Endothelial cell of umbilical vein (primary cell): ENCODE data around the gene TRPM5. TPM values are rescaled to one million over a fixed set of nuclear protein-coding genes. Genes with fewer than 3 reads are reported as not detected.

Experiments
- BruUV-seq: library from RNA; stranded (reverse); fragments of 400-500 nt; replicated peaks from 2 replicates; lab custom pipeline; 2021; lab: Mats Ljungman, UMichigan
- CTCF ChIA-PET: fragments of 300-600, 350-600 bp; sonication (Branson Sonifier 250); formaldehyde crosslinking; loops from one replicate; lab custom pipeline; 2021; ENCODE audit warnings: antibody characterized with exemption, inconsistent platforms; lab: Charles Lee
- POLR2A ChIA-PET: fragments of 300-600, 350-600 bp; sonication (Branson Sonifier 250); formaldehyde crosslinking; loops from one replicate; lab custom pipeline; 2021; ENCODE audit warnings: antibody characterized with exemption, inconsistent platforms; lab: Charles Lee
- DNase-seq: peaks from one replicate; pipeline ENCODE4 v3.0.0-alpha.2; 2011; ENCODE audit warnings: low read depth, low spot score
- FAIRE-seq: peaks from 2 replicates; lab custom pipeline; 2011; peaks lifted over from hg19 to GRCh38; lab: Jason Lieb, UNC
- H2AFZ ChIP-seq: 2 replicates; pipeline ENCODE4 v1.6.0; 2012; ENCODE audit warnings: low read depth, low read length, control low read depth, inconsistent platforms
- H3K27ac ChIP-seq: 2 replicates; pipeline ENCODE4 v1.5.1; 2011; ENCODE audit warnings: low read depth, mild to moderate bottlenecking, control low read depth, low read length, moderate library complexity; ENCODE audit not compliant: insufficient read depth
- H3K27me3 ChIP-seq, 2 experiments: 2 replicates each; pipeline versions ENCODE4 v1.6.0 to v1.6.1; 2011; ENCODE audit warnings: low read length in 2 of 2, mixed read lengths in 1 of 2; ENCODE audit not compliant: control insufficient read depth in 2 of 2, insufficient read depth in 2 of 2
- H3K36me3 ChIP-seq, 2 experiments: 2 replicates in 1 of 2; 3 replicates in 1 of 2; pipeline ENCODE4 v1.5.1; 2011; ENCODE audit warnings: low read length in 2 of 2, mild to moderate bottlenecking in 1 of 2, moderate library complexity in 1 of 2; ENCODE audit not compliant: control insufficient read depth in 2 of 2, insufficient read depth in 2 of 2; ENCODE audit errors: extremely low read depth in 1 of 2
- H3K4me1 ChIP-seq: 3 replicates; pipeline ENCODE4 v1.5.1; 2011; ENCODE audit warnings: mild to moderate bottlenecking, low read length; ENCODE audit not compliant: control insufficient read depth, insufficient read depth; ENCODE audit errors: extremely low read depth
- H3K4me2 ChIP-seq: 2 replicates; pipeline ENCODE4 v1.6.1; 2011; ENCODE audit warnings: low read length, control low read depth, mixed read lengths; ENCODE audit not compliant: insufficient read depth
- H3K4me3 ChIP-seq, 3 experiments: fragments of 200-600 bp in 1 of 3; sonication (generic), shearing (Covaris generic) in 1 of 3; replicated peaks in 1 of 3; 2 replicates each; pipeline ENCODE4 v1.5.1; 2011 to 2016; ENCODE audit warnings: control low read depth in 3 of 3, low read length in 3 of 3, mild to moderate bottlenecking in 2 of 3, inconsistent platforms in 1 of 3, low read depth in 1 of 3, moderate library complexity in 1 of 3; ENCODE audit not compliant: insufficient read depth in 1 of 3
- H3K79me2 ChIP-seq: 2 replicates; pipeline ENCODE4 v1.6.0; 2012; ENCODE audit warnings: low read length, inconsistent platforms; ENCODE audit not compliant: control insufficient read depth, insufficient read depth
- H3K9ac ChIP-seq: replicated peaks from 2 replicates; pipeline ENCODE3; 2011; ENCODE audit warnings: low read length, control low read depth; ENCODE audit not compliant: insufficient read depth; ENCODE audit errors: extremely low read depth
- H3K9me1 ChIP-seq: replicated peaks from 3 replicates; pipeline ENCODE4 v1.6.0; 2011; ENCODE audit warnings: mild to moderate bottlenecking, low read length; ENCODE audit not compliant: control insufficient read depth, insufficient read depth; ENCODE audit errors: extremely low read depth
- H3K9me3 ChIP-seq: replicated peaks from 2 replicates; pipeline ENCODE4 v1.5.1; 2012; ENCODE audit warnings: low read length, inconsistent platforms; ENCODE audit not compliant: control insufficient read depth, insufficient read depth
- H4K20me1 ChIP-seq: replicated peaks from 2 replicates; pipeline ENCODE3; 2011; ENCODE audit warnings: mild to moderate bottlenecking, low read length; ENCODE audit not compliant: control insufficient read depth, insufficient read depth; ENCODE audit errors: extremely low read depth
- EZH2 ChIP-seq: IDR thresholded peaks from 2 replicates; pipeline ENCODE4 v1.6.1; 2012; ENCODE audit warnings: borderline replicate concordance, low read depth, mild to moderate bottlenecking, moderate library complexity, low read length, inconsistent platforms; ENCODE audit not compliant: severe bottlenecking
- POLR2AphosphoS5 ChIP-seq: IDR thresholded peaks from 2 replicates; pipeline ENCODE4 v1.6.1; 2012; ENCODE audit warnings: low read depth, mild to moderate bottlenecking, control low read depth, low read length, moderate library complexity; ENCODE audit not compliant: insufficient read depth
- dilution Hi-C: fragments of 300-500 bp; cut with MboI; formaldehyde crosslinking; loops from one replicate; pipeline ENCODE4 v1.15.0; 2019; ENCODE audit warnings: low sequenced_read_pairs; ENCODE audit not compliant: extremely low pct_ligation_motif_present
- intact Hi-C: fragments of 100-400 bp; cut with micrococcal nuclease; formaldehyde crosslinking; loops from one replicate; pipeline ENCODE4 v1.10.0; 2022
- polyA plus RNA-seq, 4 experiments: library from polyadenylated mRNA; depleted of rRNA in 3 of 4; stranded (reverse) in 3 of 4; unstranded in 1 of 4; fragments of >200 nt; gene quantifications; 2 replicates each; pipeline versions ENCODE4 v1.2.1 to v1.2.3, GENCODE V29; 2011 to 2012; ENCODE audit warnings: missing spikeins in 1 of 4
- total RNA-seq: library from RNA; stranded (reverse); gene quantifications from 2 replicates; pipeline ENCODE4 v1.2.3, GENCODE V29; 2021
- TF ChIP-seq, protein P1 (sequence below): IDR thresholded peaks from 2 replicates; pipeline ENCODE4 v1.6.1; 2011; ENCODE audit not compliant: insufficient read depth, insufficient read length
- TF ChIP-seq, protein P2 (sequence below), 2 donors: IDR thresholded peaks; 1 replicate in 1 of 2; 2 replicates in 1 of 2; pipeline ENCODE4 v1.5.1; 2011; ENCODE audit warnings: low read length in 2 of 2, mild to moderate bottlenecking in 2 of 2, moderate library complexity in 2 of 2, control low read depth in 1 of 2, inconsistent platforms in 1 of 2, low read depth in 1 of 2; ENCODE audit not compliant: insufficient read depth in 1 of 2; ENCODE audit errors: extremely low read depth in 1 of 2

Gene TRPM5
- total and polyA plus RNA-seq, 2 donors (not counting 3 experiments of a cell fraction or from before 2014, with no cell fraction given) = not detected

DNA sequence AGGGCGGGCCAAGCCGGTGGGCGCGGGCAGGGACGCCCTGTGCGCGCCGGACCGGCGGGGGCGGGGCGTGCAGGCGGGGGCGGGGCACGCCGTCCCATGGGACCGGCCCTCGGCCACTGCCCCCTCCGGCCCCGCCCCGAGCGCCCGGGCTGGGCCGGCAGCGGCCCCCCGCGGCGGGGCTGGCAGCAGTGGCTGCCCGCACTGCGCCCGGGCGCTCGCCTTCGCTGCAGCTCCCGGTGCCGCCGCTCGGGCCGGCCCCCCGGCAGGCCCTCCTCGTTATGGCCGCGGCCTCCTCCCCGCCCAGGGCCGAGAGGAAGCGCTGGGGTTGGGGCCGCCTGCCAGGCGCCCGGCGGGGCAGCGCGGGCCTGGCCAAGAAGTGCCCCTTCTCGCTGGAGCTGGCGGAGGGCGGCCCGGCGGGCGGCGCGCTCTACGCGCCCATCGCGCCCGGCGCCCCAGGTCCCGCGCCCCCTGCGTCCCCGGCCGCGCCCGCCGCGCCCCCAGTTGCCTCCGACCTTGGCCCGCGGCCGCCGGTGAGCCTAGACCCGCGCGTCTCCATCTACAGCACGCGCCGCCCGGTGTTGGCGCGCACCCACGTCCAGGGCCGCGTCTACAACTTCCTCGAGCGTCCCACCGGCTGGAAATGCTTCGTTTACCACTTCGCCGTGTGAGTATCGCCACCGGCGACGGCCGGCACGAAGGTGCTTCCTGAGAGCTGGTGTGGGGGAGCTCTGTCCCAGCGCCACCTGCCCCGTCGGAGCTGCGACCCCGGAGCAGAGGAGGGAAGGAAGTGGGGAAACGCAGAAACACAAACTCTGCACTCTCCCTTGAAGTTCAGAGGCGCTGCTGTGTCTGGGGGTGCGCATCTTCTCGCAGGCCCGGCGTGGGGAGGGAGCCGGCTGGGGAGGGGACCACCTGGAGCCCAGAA is 769 bp upstream of the TRPM5 start, which contains the start of gene KCNQ1:
TSS of gene KCNQ1 (plus strand) at position 188 of the 925 bp plus-strand sequence. CDS start at position 279, 91 bp downstream.
- FAIRE-seq (no peak), DNase-seq (no peak)
- TF ChIP-seq, protein P1, sequence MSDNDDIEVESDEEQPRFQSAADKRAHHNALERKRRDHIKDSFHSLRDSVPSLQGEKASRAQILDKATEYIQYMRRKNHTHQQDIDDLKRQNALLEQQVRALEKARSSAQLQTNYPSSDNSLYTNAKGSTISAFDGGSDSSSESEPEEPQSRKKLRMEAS = no peak
- TF ChIP-seq, protein P2, sequence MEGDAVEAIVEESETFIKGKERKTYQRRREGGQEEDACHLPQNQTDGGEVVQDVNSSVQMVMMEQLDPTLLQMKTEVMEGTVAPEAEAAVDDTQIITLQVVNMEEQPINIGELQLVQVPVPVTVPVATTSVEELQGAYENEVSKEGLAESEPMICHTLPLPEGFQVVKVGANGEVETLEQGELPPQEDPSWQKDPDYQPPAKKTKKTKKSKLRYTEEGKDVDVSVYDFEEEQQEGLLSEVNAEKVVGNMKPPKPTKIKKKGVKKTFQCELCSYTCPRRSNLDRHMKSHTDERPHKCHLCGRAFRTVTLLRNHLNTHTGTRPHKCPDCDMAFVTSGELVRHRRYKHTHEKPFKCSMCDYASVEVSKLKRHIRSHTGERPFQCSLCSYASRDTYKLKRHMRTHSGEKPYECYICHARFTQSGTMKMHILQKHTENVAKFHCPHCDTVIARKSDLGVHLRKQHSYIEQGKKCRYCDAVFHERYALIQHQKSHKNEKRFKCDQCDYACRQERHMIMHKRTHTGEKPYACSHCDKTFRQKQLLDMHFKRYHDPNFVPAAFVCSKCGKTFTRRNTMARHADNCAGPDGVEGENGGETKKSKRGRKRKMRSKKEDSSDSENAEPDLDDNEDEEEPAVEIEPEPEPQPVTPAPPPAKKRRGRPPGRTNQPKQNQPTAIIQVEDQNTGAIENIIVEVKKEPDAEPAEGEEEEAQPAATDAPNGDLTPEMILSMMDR (IDR thresholded peaks at IDR 0.05; ENCODE audit: extremely low read depth in 1 of 2, insufficient read depth in 1 of 2, low read depth in 1 of 2, low read length in 2 of 2) = no peak
- TF ChIP-seq POLR2AphosphoS5 (no peak), EZH2 (peak; percentile 24)
- no peaks in the 10 kb centered on the region for H3K9me1 ChIP-seq
- peaks cover 9 to 11% of the 10 kb centered on the region in 2 experiments for H3K27me3 ChIP-seq
- H3K4me3 ChIP-seq = no peak within 1 kb of the TSS
- no peaks in the 10 kb centered on the region for H3K36me3 ChIP-seq
- H3K9me3 ChIP-seq = no peaks in the 10 kb centered on the region
- H3K9ac ChIP-seq = peak within 1 kb of the TSS; percentile 2
- H4K20me1 ChIP-seq = no peaks in the 10 kb centered on the region
- H3K4me1 ChIP-seq = no peaks in the 10 kb centered on the region
- no TSS peak for BruUV-seq
- H2AFZ ChIP-seq = peak within 1 kb of the TSS; percentile 70
- H3K79me2 ChIP-seq = no peaks in the 10 kb centered on the region
- ChIA-PET CTCF (interaction anchor here (0.7 to 1.6 kb wide), 2 partner anchors 11 to 87 kb away, joined by 3 to 7 read pairs; no protein-coding TSS in a partner anchor), POLR2A (no interaction called here)
- H3K4me2 ChIP-seq = no peak within 1 kb of the TSS
- H3K27ac ChIP-seq = no peak within 1 kb of the TSS
- intact Hi-C loops = no loop called here
- dilution Hi-C loops = no loop called here
